Body of pancreas (tissue), 4 donors: ENCODE data around the gene BCAT1.

ENCODE experiments used
- POLR2A ChIP-seq, 3 donors: fragments of 450-650 bp; IDR thresholded peaks; one replicate each; pipeline ENCODE4 v1.6.1; 2016; ENCODE audit warnings: antibody characterized with exemption in 3 of 3, mild to moderate bottlenecking in 2 of 3
- TF ChIP-seq, protein P1 (sequence below), 7 experiments: fragments of 450-650 bp in 4 of 7; fragments of 200-600 bp in 3 of 7; sonication (generic) in 3 of 7; IDR thresholded peaks; one replicate each; pipeline ENCODE4 v1.5.1; 2016 to 2019; ENCODE audit warnings: antibody characterized with exemption in 7 of 7

DNA sequence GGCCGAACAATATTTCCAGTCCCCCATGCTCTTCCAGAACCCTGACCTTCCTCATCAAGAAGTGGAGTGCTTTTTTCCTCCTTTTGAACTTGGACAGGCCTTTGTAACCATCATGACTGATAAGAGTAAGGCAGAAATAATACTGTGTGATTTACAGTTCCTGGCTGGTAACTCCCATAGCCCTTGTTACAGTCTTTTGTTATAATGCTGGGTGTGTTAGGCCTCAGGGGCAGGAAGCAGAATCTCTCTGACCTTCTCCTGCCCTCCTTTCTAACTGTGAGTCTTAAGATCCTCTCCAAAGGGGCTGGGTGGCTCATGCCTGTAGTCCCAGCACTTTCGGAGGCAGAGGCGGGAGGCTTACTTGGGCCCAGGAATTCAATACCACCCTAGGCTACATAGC lies 59.5 kb downstream of the BCAT1 start:
- TF ChIP-seq, protein P1, sequence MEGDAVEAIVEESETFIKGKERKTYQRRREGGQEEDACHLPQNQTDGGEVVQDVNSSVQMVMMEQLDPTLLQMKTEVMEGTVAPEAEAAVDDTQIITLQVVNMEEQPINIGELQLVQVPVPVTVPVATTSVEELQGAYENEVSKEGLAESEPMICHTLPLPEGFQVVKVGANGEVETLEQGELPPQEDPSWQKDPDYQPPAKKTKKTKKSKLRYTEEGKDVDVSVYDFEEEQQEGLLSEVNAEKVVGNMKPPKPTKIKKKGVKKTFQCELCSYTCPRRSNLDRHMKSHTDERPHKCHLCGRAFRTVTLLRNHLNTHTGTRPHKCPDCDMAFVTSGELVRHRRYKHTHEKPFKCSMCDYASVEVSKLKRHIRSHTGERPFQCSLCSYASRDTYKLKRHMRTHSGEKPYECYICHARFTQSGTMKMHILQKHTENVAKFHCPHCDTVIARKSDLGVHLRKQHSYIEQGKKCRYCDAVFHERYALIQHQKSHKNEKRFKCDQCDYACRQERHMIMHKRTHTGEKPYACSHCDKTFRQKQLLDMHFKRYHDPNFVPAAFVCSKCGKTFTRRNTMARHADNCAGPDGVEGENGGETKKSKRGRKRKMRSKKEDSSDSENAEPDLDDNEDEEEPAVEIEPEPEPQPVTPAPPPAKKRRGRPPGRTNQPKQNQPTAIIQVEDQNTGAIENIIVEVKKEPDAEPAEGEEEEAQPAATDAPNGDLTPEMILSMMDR (IDR thresholded peaks at IDR 0.05) = no peak
- no peak for TF ChIP-seq POLR2A (IDR thresholded peaks at IDR 0.05)
